A172 (cell line): ENCODE measurements around the gene CEP63. TPM values are rescaled to one million over a fixed set of nuclear protein-coding genes. Genes with fewer than 3 reads are reported as not detected.
A peak's percentile ranks its signal among the peaks of the same experiment; 100 is the strongest.

Experiments
- DNase-seq: peaks from one replicate; pipeline ENCODE4 v3.0.0-alpha.2; 2015; ENCODE audit warnings: low spot score
- total RNA-seq: library from RNA; depleted of rRNA; stranded (reverse); fragments of >200 nt; shearing (Covaris generic); gene quantifications from 2 replicates; pipeline ENCODE4 v1.2.3, GENCODE V29; 2014; rRNA removed

The CEP63 gene
- 26.2 and 27.8 TPM in 2 replicates for total RNA-seq

DNA sequence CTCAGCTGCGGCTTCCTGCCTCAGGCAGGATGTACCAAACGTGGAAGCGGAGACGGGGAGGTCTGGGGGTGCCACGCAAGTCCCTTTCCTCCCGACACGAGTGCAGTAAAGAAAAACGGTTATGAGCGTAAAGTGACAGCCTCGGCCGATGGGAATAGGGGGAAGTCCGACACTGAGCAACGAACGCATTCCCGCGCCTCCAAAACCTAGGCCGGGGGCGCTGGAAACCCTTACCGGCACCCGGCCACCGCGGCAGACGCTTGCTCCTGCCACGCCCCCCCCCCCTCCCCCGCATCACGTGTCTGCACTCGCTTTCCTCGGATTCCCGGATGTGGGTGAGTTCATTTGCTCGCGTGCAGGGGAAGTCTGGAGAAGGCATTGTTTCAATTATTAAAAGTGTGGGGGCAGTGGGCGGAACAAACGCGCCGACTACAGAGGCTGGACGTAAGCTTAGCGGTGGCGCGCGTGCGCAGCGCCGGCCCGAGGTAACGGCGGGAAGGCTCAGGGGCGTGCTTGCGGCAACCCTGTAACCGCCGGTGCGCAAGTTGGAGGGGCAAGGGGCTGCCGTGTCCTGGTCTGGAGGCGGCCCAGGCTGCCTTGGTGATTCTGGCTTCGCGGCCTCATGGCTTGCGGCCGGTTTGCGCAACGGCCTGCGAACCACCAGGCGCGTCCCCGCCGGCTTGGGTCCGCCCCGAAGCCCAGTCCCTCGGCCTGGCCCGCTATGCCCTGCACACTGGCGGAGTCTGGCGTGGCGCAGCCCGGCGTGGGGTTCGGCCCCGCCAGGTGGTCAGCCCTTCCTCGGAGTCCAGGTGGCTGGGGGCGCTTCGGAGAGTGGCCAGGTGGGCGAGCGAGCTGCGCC is at the start of gene CEP63, which contains the start of gene ANAPC13:
Gene CEP63 (plus strand): TSS at position 340 of the 859 bp plus-strand sequence. CDS start 9,264 bp downstream, outside the sequence.
Gene ANAPC13 (minus strand): TSS at position 268 of the 859 bp plus-strand sequence. CDS start 3,081 bp downstream, outside the sequence.
- peak; percentile 97 for DNase-seq

- no peak for DNase-seq
Measured at GRCh38 chr3:134437211-134437752, 48.6 kb upstream of the CEP63 start.

DNA sequence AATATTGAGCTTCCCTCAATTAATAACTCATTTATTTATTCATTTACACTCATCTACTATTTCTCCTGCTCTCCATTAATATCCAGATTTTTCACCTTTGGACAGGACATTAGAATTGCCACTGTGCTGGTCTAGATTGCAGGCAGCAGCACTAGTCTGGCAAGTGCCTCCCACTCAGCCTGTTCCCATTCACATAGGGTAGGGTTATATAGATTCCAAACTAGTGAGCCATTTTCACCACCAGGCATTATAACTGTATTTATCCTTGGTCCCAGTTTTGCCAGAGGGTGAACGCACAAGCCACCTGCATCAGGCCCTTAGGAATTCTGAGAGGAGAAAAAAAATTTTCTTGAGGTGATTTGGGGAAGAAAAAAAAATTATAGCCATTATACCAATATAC is 44.5 kb upstream of the CEP63 start:
- no peak for DNase-seq

- DNase-seq = no peak
Measured at GRCh38 chr3:134441821-134442220, 44.0 kb upstream of the CEP63 start.

- DNase-seq = no peak
Measured at GRCh38 chr3:134445095-134445494, 40.8 kb upstream of the CEP63 start.

GRCh38 chr3:134445636-134446035 is 40.2 kb upstream of the CEP63 start:
- DNase-seq = no peak

- DNase-seq = peak; percentile 57
Measured at GRCh38 chr3:134446800-134447199, 39.1 kb upstream of the CEP63 start.

- DNase-seq = no peak
Measured at GRCh38 chr3:134447351-134447750, 38.5 kb upstream of the CEP63 start.

- no peak for DNase-seq
Measured at GRCh38 chr3:134448664-134449063, 37.2 kb upstream of the CEP63 start.

DNA sequence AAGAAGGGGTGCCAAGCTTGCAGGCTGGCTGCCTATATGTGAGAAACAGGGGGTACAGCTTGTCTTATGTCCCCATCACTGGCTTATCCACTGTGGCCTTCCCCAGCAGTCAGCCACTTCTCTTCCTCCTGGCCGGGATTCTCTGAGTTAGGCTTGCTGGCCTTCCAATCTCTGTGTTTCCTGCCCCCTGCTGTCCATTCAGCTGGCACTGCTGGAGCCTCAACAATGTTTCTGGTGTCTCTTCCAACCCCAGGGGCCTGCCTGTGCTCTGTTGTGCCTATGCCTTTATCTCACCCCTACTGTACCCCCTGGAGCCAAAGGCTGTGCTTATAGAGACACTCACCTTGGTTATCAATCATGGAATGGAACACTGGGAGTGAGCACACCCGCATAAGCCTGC is 36.6 kb upstream of the CEP63 start:
- DNase-seq = peak; percentile 53

GRCh38 chr3:134449951-134450350 is 35.9 kb upstream of the CEP63 start:
- DNase-seq = no peak

DNA sequence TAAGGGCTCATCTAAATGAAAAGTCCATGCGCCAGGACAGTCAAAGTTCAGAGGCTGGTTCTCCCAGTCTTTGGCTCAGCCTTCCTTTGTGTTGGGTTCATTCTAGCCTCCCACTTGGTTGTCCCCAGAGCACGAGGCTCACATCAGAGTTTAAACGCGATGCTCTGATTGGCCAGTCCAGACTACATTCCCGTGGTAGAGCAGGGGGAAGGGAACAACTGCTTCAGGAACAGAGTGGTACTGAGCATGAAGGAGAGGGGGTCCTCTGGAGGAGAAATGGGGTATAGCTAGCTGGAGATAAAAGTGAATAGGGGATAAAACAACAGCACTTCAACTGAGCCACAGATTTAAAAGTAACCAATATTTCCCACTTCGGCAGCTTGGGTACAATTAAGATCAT is 32.2 kb upstream of the CEP63 start:
- no peak for DNase-seq

DNA sequence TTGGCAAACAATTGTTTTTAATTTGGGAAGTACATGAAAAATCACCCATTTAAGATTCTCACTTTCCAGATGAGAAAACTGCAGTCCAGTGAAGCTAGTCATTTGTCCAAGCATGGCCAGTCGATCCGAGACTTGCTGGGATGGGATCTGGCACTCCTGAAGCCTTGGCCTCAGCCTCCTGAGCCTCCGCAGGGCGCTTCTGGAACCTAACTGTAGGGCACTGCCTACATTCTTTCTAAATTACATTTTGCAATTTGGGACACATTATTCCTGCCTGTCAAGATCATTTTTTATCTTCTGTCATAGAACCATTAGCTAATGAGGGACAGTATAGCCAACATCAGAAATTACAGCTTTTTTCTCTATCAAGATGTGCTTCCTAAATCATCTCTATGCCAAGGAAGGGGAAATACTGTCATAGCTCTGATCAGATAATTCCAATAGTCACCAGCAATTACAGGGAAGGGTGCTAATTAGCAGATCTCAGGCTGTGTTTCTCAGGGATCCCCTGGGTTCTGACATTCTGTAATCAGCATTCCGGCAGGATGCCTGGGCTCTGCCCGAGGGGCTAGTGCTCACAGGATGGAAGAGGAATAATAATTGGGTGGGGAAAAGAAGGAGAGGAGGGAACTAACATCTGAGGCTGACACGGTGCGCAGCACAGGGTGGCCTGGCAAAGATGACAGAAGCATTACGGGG is 28.3 kb upstream of the CEP63 start:
- peak; percentile 28 for DNase-seq

DNA sequence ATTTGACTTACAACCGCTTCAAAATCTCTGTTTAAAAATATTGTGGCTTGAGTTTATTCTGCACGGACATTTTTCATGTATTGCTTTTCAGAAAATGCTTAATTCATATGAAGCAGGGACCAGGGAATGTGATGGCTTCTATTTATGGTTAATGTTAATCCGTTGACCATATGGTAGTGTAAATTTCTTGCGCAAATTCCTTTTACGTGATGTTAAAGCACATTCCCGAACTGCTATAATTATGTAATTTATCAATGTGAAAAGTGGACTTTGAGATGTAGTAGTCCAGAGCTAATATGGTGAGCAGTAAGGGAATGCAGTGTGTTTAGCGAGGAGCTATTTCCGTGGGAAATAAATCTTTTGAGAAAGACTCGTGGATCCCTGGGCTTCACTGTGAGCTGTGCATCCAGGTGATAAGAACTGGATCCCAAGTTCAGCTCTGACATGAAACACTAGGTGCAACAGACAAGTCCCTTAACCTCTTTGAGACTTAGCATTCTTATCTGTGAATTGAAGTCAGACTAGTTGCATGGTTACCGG is 27.4 kb upstream of the CEP63 start:
- DNase-seq = no peak

DNA sequence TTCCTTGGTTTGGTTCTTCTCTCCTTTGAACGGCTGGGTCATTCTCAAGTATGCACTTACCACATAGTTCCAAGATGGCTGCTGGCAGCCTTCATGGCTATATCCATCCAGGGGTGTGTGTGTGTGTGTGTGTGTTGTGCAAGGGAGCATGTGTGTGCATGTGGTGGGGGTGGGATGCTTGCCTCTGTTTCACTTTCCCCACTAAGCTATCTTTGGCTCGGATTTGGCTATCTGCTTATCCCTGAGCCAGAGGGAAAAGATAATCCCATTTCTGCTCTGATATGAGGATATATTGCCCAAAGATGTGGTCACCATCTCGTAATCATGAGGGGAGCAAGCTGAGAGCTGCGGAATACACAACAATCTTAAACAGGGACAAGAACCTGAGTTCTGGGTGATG is 26.3 kb upstream of the CEP63 start:
- DNase-seq = no peak

GRCh38 chr3:134460965-134461364 is 24.9 kb upstream of the CEP63 start:
- no peak for DNase-seq

DNA sequence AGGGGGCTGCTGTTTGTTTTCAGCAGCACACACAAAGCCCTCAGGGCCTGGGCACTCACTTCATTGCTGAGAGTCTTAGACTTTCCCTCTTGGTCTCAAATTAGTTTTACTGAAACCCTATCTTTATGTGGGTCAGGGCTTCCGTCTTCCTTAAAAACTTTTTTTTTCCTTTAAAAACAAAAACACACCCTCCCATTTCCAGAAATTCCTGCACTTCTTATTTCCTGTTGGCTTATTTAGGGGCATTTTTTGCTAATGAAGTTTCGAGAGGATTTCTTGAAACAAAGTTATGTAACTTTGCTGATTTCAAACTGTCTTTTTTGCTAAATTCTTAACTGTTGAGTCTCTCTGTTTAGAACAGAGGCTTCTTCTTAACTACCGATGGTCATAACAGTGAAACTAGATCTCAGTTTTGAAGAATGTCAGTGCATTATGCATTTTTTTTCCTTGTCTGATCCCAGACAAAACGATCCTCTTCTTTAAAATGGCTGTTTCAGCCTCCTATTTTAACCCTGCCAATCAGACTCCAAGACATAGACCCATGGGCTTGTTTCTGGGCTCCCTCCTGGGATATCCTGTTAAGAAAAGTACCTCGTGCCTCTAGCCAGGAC is 23.4 kb upstream of the CEP63 start:
- DNase-seq = no peak

DNA sequence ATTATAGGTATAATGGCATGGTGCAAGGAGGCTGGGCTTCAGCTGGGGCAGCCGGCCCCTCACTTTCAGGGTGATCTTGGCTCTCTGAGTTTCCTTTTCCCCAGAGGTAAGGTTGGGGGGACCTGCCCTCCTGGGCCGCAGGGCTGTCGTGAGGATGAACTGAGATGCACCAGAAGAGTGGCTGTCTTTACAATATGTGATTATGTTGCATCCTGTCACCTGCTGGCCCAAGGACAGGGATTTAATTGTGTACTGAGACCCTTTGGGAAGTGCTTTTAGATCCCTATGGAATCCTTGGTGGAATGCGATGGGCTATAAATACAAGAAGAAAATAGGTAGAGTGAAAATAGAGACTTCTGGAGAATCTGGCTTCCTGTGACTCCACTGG is 22.2 kb upstream of the CEP63 start:
- DNase-seq = no peak

- peak; percentile 78 for DNase-seq
Measured at GRCh38 chr3:134464064-134464688, 21.7 kb upstream of the CEP63 start.

DNA sequence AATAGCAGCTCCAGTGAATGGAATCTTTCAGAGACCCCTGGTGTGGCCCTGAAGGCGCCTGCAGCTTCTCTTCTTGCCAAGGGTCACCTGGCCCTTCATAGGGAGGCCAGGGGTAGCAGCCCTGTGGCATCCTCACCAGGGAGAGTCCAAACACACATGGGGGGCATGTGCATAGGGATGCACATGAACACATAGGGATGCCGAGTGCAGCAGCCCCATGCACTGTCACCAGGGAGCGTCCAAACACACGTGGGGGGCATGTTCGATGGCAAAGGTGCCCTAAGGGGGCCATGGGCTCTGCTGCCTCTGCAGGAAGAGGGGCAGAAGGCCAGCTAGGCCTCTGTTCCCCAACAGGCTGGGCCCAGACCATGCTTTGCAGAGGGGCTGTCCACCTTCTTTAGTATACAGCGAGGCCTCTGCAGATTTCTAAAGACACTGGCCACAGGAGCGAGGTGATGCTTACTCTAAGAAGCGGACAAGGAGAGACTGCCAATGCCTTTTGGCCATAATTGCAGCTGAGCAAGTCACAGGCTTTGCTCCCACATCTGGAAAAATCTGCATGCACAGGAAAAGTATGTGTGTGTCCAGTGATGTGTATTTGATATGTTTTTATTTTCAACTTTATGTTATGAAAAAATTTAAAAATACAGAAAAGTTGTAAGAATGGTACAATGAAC is 21.0 kb upstream of the CEP63 start:
- no peak for DNase-seq

- no peak for DNase-seq
Measured at GRCh38 chr3:134466331-134466730, 19.5 kb upstream of the CEP63 start.
